ENCODE data around the gene ADARB2.

The ADARB2 gene

DNA sequence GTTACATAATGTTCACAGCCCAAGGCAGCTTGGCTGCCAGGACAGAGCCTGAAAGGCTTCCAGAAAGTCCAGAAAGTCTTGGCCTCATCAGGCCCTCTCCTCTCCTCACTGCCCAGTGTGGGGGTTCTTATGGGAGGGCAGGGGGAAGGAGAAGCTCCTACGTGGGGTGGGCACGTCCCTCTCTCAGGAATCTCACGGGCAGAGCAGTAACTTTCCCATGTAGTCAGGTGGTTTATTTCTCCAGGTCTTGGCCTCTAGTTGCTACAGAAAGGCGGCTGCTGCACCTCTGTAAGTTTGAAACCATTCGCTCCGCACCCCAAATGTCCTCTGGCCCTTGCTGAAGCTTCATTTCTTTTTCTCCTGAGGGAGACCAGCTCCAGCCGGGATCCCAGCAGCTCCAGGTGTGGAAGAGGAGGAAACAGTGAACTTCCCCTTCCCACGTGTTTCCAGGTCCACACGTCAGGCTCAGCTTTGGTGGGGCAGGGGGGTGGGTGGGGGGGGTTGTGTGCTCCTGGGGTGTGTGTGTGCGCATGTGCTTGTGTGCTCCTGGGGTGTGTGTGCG is 360.9 kb downstream of the ADARB2 start:
- no peak for DNase-seq

DNA sequence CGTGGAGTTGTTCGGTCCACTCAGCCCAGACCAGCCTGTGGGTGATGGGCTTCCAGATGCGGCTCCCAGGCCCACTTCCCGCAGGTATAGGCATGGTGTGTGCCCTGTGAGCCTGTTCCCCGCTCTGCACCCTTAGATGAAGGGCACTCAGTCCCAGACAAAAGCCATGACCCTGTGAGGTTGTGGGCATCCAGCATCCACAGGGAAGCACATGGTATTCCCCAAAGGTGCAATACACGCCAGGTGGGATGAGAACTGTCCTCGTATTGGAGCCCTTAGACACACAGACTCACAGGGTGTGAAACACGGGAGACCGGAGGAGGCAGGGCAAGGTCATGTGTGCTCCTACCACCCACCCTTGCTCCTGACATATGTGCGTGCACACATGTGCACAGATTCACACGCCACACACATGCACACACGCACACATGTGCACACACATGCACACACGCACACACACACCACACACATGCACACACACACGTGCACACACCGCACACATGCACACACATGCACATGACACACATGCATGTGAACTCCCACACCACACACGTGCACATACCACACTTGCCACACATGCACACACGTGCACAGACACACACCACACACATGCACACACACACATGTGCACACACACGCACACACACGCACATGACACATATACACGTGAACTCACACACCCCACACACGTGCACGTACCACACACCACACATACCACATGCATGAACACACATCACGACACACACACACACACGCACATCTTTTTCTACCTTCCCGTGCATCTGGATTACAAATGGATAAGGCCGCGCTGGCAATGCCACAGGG is 361.8 kb downstream of the ADARB2 start:
- DNase-seq: no peak

DNA sequence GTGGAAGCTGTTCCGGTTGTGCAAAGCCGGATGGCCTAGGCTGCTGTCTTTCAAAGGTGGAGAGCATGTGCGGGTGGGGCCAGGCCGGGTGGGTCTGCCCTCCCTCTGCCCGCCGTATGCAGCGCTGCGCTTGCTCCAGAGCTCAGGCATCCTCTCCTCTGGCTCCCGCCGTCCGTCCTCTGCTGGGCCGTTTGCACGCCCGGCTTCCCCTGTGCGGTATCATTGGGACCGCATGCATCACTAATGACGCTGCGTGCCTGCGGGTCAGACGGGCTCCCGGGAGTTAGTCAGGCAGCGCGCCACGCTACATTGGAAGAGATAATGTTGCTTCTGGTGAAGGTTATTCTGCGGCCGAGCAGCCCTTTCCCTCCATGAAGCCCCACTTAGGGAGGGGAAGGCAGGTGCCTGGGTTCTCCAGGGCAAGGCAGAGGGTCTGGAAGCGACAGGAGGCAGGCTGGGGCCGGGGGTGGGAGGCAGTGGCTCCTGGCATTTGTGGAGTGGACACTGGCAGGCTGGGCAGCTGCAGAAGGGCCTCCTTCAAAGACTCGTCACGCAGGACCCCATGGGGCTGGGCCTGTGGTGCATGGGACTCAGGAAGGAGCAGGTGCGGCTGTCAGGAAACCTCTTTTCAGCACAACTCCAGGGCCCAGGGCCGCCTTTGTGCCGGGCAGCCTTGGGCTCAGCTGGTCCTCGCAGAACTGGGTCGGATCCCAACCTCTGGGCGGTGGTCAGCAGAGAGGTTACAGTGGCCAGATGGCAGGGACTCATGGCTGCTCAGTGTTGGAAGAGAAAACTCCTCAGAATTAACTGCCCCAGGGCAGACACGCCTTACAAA is 362.6 kb downstream of the ADARB2 start:
- DNase-seq: no peak

DNA sequence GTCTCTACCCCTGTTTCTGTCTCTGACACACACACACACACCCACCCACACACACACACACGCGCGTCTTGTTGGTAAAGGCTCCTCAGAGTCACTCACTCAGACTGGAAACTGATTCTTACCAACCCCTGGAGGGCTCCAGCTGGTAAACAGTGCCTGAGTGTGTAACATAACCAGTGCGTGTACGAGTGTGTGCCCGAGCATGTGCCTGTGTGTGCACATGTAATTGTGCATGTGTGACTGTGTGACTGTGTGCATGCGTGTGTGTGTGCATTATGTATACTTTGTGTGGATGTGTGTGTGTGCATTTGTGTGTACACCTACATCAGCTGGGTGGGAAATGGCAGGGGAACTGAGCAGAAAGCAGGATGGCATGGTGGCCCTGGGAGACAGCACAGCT is 364.0 kb downstream of the ADARB2 start:
- DNase-seq: no peak

DNA sequence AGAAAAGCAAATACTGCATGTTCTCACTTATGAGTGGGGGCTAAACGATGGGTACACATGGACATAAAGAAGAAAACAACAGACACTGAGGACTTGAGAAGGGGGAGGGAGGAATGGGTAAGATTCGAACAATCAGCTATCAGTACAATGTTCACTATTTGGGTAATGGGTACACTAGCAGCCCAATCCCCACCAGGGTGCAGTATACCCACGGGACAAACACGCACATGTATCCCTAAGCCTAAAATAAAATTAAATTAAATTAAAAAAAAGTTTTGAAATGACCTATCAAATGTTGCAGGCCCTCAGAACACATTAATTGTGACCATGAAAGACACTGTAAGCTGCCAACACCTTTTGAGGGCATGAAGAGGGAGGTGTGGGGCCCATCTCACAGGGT is 365.1 kb downstream of the ADARB2 start:
- no peak for DNase-seq

DNA sequence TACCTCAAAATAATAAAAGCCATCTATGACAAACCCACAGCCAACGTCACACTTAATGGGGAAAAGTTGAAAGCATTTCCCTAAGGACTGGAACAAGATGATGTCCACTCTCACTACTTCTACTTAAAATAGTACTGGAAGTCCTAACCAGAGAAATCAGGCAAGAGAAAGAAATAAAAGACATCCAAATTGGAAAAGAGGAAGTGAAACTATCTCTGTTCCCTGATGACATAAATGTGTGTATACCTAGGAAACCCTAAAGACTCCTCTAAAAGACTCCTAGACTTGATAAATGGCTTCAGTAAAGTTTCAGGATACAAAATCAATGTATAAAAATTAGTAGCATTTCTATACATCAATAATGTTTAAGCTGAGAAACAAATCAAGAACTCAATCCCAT is 367.0 kb downstream of the ADARB2 start:
- DNase-seq: no peak

DNA sequence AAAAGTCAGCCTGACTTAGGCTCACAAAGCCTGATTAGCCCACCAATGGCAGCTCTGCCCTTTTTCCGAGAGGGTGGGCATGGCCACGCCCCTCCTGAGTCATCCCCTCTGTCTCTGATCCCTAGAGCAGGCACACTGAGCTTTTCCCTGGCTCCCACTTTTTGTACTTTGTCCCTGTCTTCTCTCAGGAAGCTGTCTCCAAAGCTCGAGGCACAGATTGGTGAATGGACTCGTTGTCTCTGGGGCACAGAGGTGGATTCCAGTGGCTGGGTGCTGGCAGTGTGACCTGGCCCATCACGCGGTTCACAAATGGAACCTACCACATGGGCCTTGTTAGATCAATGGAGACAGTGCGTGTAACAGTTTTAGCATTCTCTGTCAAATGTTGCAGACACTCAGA is 367.7 kb downstream of the ADARB2 start:
- DNase-seq: no peak

DNA sequence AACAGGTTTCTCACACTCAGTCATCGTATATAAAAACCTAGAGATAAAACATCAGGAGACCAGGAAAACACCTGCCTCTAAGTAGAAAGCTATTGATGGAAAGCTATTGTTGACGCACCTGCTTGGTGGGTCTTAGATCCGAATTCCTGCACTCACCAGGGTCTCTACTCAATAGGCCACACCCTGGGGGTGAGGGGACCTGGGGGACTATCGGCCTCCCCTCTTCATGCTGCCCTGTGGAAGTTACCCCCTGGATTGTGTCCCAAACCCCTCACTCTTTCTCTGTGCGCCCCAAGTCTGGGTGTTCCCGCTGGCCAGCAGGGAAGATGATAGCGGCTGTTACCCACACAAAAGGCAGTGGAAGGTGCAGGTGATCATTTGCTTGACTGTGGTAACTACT is 368.1 kb downstream of the ADARB2 start:
- no peak for DNase-seq

DNA sequence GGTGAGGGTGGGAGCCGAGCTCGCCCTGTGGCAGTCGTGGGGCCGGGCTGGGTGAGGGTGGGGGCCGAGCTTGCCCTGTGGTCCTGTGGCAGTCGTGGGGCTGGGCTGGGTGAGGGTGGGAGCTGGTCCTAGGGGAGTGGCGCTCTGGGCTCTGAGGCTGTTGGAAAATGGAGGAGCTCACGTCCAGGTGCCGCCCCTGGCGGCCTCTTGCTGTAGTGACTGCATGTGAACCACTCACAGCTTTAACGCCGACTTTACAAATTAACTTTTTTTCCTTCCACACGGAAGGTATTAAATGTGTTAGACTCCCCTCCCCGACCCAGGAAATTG is 368.5 kb downstream of the ADARB2 start:
- DNase-seq: no peak

DNA sequence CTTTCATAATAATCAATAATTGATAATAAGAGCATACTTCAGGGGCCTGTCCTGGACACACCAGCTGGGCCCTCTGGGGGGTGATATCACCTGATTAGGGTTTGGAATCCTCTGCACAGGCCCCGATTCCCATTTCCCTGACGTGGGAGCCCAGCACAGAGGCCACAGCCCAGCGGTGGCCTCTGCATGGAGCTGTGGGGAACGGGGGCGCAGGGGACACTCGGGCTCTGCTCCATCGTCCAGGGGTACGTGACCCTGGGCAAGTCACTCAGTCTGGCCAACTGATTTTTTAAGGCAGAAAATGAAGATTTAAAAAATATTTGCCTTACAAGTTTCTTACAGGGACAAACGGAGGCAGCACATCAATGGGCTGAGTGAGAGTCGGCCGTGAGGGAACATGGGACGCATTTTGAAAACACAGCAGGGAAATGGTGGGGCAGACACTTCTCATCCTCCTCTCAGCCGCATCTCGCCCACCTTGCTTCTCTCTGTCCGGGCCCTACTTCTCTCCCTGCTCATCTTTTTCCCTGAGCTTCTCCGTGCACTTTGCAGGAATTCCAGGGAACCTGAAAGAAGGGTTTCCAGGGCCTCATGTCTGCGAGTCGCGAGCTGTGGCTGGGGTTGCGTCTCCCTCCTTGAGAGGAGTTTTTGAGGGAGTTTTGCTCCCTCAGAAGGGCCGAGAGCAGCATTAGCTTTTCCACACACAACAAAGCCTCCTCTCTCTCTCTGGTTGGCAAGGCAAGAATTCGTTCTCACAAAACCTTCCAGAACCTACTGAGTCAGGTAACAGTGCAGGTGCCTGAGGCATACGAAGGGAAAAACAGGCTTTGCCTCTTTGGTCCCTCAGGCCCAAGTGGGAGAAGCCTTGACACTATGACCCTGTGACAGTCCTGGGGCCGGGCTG is 369.1 kb downstream of the ADARB2 start:
- no peak for DNase-seq

DNA sequence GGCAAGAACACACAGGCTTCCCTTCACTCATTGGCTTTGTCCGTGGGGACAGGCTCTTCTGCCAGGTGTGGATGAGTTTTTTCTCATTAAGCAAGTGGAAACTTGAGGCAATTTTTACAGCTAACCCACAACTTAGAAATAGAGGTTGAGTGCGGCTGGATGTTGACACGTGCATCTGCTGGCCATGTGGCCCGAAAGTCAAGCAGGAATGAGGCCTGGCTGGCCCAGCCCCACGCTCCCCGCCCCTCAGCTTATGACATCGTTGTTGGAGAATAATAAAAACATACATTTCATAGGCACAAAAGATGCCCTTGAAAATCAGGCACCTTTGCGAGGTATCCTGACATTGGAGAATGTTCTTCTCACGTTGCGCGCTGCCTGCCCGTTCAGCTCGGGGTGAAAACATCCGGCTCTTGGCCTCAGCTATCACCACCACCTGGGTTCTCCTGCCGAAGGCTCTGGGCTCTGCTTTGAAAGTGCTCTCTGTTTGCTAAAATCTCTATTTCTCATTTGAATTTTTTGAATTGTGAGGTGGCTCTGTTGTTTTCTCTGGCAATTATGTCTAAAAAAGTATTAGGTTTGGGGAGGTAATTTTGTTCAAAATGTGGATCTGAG is 370.4 kb downstream of the ADARB2 start:
- DNase-seq: no peak

DNA sequence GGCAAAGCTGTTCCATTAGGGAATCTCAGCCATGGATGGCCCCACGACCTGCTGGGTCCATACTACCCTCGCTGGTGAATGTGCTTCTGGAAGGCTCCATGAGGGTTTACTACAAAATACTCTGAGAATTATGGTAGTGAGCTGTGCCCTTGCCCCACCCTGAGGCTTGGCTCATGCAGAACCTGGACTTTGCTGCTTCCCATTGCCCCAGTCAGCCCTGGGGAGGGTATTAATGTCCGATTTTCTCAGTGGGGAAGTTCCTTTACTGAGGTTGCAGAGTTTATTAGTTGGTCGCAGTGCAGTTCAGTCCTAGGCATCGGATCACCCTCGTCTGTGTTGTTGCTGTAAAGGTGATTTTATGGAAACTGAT is 371.0 kb downstream of the ADARB2 start:
- no peak for DNase-seq

DNA sequence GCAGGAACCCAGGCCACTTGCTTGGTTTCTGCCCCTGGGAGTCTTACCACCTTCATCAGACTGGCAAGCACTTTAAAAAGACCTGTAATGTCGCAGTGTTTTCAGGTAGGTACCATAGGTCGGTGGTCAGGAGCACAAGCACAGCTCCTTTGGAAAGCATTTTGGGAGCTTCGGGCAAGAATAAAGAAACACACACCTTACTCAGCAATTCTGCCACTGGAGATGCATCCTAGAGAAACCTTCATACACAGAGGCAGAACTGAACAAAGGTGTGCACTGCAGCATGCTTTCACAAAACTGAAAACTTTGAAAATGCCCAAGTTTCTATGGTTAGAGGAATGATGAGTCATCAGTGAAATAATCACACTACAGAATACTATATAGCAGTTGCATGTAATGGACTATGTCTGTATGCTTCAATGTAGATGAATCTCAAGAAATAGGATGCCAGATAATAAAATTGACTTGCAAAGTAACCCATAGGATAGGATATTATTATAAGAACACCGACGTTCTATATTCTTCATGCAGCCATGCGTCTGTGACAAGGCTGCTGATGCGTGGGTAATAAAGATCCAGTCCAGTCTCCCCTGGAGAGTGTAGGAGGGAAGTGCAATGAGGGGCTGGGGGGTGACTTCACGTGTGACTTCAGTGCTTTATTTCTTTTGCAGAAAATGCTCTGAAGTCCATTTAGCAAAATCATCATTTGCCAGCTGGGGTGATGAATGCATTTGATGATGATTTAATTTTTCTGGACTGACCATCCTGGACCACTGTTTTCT is 371.6 kb downstream of the ADARB2 start:
- no peak for DNase-seq

DNA sequence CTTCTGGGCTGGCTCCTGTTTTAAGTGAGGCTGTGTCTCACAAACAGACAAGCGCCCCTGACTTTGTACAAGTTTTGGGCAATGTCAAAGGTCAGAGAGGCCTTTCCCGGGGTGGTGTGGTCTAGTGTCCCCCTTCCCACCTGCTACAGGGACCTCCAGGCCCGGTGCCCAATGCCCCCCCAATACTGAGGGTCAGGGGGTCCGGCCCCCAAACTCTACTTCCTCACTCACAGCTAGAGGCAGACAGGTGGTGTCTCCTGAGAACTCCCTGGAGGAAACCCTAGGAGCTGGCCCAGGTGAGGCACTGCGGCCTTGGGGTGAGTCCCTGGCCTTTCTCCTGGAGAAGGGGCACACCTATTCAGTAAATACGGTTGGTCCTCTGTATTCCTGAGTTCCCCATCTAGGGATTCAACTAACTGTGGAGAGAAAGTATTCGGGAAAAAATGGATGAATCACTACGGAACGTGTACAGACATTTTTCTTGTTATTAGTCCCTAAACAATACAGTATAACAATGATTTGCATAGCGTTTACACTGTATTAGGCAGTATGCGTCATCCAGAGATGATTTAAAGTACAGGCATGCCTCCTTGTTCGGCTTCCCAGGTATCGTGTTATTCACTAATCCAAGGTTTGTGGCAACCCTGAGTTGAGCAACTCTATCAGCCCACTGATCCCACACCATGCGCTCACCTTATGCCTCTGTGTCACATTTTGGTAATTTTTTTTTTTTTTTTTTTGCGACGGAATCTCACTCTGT is 373.0 kb downstream of the ADARB2 start:
- DNase-seq: no peak

DNA sequence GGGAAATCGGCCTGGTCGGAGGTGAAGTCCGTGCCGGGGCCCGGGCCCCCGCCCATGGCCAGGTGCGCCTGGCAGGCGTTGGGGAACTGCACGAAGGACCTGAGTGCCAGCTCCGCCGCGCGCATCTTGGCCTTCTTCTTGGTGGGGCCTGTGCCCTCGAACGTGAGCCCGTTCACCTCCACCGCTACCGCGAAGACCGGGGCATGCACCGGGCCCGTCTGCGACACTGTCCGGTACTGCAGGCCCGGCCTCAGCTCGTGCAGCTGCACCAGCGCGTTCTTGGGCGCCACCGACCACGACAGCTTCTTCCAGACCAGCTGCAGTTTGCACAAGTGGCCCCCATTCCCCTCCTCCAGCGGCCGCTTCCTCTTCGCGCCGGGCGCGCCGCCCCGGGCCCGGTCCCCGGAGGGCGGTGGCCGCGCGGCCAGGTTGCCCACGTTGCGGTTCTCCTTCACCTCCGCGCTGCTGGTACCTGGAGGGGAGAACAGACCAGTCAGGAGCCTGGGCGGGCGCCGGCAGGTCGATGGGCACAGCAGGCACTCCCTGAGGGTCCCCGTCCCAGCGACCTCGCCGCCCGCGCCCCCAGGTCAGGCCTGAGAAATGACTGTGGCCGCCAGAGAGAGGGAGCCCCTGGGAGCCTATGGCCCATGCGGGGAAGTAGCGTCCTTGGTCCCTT is 373.7 kb downstream of the ADARB2 start:
- DNase-seq: no peak

DNA sequence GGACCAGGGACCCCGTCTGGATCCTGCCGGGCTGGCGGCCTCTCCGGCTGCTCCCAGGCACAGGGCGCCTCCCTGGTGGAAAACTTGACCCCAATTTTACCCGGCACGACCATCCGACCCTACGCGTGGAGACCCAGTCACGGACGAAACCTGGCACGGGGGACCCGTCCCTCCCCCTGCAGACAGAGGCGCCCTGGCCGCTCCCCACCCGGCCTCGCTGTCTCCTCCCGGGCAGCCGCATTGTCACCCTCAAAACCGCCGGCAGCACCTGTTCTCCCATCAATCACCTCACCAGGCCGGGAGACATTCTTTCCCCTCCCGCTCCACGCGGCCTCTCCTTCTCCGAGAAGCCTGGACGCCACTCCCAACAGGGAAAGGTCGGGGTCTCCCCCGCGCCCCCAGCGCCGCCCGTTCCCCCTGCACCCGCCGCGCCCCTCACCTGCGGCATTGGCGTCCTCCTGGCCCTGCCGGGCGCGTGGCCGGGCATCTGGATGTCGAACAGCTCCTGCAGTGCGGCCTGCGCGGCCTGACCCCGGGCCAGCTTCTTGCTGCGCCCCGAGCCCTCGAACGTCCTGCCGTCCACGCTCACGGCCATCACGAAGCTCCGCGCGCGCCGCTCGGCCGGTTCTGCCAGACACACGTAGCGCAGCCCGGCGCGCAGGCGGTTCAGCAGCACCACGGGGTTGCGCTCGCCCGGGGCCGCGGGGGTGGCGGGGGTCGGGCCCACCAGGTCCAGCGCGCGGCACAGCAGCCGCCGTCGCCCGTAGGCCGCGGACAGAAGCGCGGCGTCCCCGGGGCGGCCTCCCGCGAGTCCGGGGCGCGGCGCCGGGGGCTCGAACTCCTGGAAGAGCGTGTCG is 374.5 kb downstream of the ADARB2 start:
- no peak for DNase-seq

DNA sequence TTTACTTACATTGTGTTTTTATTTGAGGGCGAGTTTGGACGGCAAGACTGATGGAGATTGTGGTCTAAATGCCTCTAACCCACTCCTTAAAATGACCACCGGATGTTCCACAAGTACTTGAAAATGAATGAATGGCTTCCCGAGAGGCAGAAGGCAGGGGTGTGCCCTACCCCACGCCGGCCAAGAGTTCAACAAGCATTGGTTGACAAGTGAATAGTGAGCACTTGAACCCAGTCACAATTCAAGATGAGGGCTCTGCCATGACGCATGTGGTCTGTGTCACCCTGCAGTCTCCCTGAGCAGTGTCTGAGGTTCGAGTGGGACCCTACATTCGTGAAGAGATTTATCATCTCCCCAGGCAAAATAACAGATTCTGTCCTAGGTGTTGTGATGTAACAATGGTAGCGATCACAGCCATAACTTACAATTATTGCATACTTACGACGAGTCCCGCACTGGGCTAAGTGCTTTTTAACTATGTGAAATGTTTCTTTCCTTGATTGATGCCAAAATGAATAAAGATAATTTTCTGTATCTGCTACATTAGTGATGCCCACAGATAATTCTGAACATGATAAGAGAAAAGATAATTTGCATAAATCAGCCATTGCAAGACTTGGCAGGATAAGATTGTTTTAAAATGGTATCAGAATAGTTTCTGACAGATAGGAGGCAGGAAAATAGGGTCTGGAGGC is 375.8 kb downstream of the ADARB2 start:
- no peak for DNase-seq

DNA sequence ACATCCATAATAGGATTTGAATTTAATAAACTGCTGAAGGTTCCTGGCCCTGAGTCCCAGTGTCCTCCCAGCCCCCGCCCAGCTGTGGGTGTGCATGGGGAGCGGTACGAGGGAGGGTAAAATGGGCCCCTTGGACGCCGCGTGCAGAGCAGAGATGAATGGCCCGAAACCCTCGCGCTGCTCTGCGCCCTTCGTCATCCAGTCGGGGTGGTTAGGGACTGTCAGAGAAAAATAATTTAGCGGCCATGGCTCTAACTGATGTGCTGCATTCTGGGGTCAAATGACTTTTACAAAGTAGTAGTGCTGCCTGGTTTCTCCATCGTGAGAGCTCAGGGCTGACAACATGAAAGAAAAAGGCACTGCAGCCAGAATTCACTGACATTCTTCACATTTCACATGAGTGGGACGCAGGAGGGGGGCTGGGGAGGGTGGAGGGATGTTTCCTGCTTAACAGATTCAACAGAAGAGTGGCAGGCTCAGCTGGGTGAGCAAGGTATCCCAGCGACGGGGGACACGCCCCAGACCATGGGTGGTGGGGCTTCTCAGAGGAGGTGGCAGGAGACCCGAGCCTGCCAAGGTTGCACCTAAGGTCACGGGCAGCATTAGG is 376.7 kb downstream of the ADARB2 start:
- DNase-seq: no peak

Measured in EL (cell line).